ENCODE measurements around the gene NUBPL.
"Not testable (repeated sequence)": the region's sequence is repeated elsewhere in the genome, so short reads cannot be mapped to it uniquely, and the experiment has no call there.

The NUBPL gene

DNA sequence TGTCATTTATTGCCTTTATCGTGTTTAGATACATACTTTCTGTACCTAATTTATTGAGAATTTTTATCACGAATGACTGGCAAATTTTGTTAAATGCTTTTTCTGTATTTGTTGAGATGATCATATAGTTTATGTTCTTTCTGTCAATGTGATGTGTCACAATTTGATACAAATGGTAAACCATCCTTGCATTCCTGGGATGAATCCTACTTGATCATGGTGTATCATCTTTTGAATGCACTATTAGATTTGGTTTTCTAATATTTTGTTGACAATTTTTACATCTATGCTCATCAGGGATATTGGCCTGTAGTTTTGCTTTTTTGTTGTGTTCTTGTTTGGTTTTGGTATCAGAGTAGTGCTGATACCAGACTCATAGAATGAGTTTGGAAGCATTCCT lies 185.1 kb downstream of the NUBPL start:
- no peak for DNase-seq (ENCODE audit: low spot score)

DNA sequence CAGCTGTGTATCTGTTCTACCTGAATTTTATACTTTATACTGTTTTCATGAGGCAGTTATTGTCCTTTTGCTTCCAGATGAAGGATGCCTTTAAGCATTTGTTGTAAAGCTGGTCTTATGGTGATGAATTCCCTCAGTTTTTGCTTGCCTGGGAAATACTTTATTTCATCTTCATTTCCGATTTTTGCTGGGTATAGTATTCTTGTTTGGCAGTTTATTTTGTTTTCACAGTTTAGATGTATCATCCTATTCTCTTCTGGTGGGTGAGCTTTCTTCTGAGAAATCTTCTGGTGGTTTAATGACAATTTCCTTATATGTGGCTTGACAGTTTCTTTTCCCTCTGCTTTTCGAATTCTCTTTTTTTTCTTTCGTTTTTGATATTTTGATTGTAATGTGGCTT lies 188.1 kb downstream of the NUBPL start:
- no peak for DNase-seq (ENCODE audit: low spot score)

GRCh38 chr14:31751047-31751446 lies 189.8 kb downstream of the NUBPL start:
- DNase-seq (ENCODE audit: low spot score): not testable (repeated sequence)

- no peak for DNase-seq (ENCODE audit: low spot score)
Measured at GRCh38 chr14:31752867-31753661, 191.9 kb downstream of the NUBPL start.

GRCh38 chr14:31758941-31759340 lies 197.7 kb downstream of the NUBPL start:
- DNase-seq (ENCODE audit: low spot score): no peak

DNA sequence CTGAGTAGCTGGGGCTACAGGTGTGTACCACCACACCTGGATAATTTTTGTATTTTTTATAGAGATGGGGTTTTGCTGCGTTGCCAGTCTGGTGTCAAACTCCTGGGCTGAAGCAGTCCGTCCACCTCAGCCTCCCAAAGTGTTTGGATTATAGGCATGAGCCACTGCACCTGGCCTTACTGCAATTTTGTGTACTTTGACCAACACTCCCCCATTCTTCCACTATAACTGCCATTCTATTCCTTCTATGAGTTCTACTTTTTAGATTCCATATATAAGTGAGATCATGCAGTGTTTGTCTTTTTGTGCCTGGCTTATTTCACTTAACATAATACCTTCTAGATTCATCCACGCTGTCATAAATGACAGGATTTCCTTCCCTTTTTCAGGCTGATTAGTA lies 199.1 kb downstream of the NUBPL start:
- DNase-seq (ENCODE audit: low spot score): no peak

DNA sequence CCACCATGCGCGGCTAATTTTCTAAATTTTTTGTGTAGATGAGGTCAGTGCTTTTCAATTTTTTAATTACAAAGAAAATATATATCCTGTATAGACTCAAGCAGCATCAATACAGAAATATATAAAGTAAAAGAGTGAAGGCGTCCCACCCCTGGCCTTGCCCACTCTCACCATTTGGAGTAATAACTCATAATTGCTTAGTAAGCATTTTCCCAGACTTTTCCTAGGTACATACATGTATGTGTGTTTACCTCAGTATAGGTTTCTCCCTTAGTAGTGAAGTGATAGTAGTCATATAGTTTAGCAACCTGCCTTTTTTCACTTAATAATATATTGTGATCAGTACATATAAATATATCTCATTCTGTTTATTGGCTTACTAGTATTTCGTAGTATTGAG lies 200.1 kb downstream of the NUBPL start:
- no peak for DNase-seq (ENCODE audit: low spot score)

DNA sequence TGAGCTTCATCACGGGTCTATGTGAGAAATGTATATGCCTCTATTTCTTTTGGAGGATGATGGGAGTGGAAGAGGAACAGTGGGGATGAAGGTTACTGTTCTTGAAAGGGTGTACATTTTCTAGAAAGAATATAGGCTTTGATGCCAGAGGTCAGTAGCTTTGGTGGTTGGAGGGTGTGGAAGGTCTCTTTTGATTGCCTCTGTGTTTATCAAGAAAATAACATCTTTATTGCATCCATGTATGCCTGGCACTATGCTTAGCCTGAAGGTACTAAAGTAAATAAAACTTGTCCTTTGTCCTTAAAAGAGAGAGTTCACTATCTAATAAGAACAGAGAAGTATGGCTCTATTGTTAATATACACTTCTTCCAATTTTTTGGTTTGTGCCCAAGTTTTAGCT lies 201.8 kb downstream of the NUBPL start:
- no peak for DNase-seq (ENCODE audit: low spot score)

- no peak for DNase-seq (ENCODE audit: low spot score)
Measured at GRCh38 chr14:31766315-31766892, 205.2 kb downstream of the NUBPL start.

GRCh38 chr14:31768355-31768754 lies 207.2 kb downstream of the NUBPL start:
- DNase-seq (ENCODE audit: low spot score): no peak

DNA sequence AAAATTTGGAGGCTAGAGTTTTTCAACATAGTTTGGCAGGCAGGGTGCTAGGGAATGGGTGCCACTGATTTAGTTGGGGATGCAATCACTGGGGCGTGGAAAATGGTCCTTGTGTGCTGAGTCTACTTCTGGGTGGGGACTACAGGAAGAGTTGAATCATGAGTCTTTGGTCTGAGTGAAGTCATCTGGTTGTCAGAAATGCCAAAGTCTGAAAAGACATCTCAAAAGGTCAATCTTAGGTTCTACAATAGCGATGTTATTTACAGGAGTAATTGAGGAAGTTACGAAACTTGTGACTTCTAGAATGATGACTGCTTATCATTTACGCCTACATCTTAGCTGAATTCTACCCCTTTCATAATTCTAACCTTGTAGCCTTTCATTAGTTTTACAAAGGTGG lies 209.1 kb downstream of the NUBPL start:
- DNase-seq (ENCODE audit: low spot score): no peak

- no peak for DNase-seq (ENCODE audit: low spot score)
Measured at GRCh38 chr14:31774567-31774966, 213.4 kb downstream of the NUBPL start.

DNA sequence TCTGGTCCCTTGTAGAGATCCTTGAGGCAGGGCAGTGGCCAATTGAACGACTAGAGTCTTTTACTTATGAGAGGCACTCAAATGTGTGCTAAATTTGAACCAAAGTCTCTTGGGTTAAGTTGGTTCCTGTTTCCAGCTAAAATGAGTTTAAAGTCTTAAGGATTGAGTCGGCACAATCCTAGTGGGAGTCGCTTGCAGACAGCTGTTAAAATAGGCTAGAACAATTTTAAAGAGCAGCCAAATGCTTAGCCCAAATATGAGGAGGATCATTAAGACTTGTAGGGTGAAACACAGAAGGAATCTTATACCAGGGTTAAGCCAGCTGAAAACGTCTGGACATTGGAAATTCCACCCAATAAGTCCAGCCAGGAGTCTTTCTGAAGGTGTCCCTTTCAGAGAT lies 216.1 kb downstream of the NUBPL start:
- no peak for DNase-seq (ENCODE audit: low spot score)

DNA sequence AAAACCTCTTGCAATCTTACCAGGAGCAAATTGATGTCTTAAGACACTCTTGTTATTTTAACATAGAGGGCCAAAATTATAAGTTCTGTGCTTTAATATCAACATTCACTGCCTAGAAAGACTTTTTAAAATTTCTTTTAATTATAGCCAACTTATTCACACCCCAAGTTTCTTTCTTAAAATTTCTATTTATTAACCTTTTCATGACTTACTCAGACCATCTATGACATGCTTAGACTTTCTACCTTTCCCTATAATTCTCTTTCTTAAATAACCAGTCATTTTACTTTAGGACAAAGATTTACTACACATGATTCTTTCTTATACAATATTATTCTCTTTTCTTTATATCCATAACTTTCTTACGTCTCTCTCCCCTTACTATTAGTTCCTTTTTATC lies 220.4 kb downstream of the NUBPL start:
- DNase-seq (ENCODE audit: low spot score): no peak

- DNase-seq (ENCODE audit: low spot score): no peak
Measured at GRCh38 chr14:31785574-31785973, 224.4 kb downstream of the NUBPL start.

- no peak for DNase-seq (ENCODE audit: low spot score)
Measured at GRCh38 chr14:31787377-31787776, 226.2 kb downstream of the NUBPL start.

- no peak for DNase-seq (ENCODE audit: low spot score)
Measured at GRCh38 chr14:31788340-31788739, 227.1 kb downstream of the NUBPL start.

DNA sequence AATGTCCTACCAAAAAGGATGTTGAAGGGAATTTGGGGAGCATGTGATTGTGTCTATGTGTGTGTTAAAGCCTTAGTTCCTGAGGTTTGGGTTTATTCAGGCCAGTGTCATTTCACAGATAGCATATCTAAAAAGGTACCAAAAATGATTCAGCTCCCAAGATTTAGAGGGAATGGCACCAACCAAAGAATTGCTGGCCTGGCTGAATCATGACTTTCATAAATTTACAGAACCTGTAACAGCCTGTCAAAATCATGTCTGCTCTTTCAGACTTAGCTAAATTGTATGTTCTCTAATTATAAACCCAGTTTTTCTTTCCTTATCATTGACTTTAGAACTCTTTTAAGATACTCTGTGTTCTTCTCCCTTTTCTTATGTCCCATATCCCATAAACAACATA lies 231.5 kb downstream of the NUBPL start:
- no peak for DNase-seq (ENCODE audit: low spot score)

DNA sequence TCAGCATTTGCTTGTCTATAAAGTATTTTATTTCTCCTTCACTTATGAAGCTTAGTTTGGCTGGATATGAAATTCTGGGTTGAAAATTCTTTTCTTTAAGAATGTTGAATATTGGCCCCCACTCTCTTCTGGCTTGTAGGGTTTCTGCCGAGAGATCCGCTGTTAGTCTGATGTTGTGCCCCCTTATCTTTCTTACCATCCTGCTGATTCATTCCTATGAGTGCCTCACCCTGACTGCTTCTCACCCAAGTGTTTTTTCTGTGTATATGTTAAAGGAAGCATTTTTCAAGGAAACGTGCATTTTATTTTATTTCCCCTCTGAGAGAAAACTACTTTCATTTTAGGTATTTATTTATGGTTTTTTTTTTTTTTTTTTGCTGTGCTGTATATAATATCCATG lies 236.7 kb downstream of the NUBPL start:
- not testable (repeated sequence) for DNase-seq (ENCODE audit: low spot score)

DNA sequence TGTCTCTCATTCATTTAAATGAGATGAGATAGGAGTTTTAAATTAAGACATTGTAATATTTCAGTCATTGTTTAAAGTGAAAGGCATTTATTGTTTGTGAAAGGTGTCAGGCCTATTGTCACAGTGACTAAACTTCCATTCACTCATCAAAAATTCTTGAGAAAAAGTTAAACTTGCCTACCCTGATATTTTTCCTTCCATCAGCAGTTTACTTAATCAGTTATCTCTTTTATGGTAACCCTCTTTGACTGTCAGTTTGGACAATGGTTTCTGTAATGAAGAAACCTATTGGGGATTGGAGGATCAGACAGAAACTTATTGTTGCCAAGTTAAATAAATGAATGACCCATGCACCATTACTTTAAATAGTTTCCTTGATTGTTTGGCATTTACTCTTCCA lies 241.6 kb downstream of the NUBPL start:
- no peak for DNase-seq (ENCODE audit: low spot score)

DNA sequence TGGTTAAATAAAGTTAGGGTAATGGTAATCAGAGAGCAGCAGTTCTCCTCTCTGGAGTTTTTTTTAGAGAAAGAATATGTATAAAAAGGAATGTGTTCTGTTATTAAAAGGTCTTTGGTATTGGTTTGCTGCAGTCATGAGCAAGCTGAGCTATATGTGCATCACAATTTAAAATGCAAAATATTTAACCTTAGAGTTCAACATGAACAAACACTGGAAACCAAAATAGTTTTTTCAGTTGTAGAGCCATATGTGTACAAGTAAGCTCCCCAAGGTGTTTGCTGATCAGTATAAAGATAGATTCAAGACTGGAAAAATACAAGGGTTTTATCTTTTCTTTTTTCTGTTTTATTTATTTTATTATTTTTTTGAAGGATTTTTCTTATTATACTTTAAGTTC lies 245.0 kb downstream of the NUBPL start:
- DNase-seq (ENCODE audit: low spot score): no peak

- DNase-seq (ENCODE audit: low spot score): not testable (repeated sequence)
Measured at GRCh38 chr14:31811693-31812628, 250.8 kb downstream of the NUBPL start.
